ENCODE measurements around the gene CYP2A6.

The CYP2A6 gene

DNA sequence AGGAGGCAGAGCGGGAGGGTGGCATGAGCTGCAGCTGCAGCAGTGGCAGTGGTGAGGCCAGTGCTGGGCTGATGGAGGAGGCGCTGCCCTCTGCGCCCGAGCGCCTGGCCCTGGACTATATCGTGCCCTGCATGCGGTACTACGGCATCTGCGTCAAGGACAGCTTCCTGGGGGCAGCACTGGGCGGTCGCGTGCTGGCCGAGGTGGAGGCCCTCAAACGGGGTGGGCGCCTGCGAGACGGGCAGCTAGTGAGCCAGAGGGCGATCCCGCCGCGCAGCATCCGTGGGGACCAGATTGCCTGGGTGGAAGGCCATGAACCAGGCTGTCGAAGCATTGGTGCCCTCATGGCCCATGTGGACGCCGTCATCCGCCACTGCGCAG is 49.3 kb downstream of the CYP2A6 start:
- H3K27me3 ChIP-seq: no peaks in the 10 kb centered on the region
- peak overlapping the region; percentile 96 for H3K27ac ChIP-seq
- TF ChIP-seq, protein P1, sequence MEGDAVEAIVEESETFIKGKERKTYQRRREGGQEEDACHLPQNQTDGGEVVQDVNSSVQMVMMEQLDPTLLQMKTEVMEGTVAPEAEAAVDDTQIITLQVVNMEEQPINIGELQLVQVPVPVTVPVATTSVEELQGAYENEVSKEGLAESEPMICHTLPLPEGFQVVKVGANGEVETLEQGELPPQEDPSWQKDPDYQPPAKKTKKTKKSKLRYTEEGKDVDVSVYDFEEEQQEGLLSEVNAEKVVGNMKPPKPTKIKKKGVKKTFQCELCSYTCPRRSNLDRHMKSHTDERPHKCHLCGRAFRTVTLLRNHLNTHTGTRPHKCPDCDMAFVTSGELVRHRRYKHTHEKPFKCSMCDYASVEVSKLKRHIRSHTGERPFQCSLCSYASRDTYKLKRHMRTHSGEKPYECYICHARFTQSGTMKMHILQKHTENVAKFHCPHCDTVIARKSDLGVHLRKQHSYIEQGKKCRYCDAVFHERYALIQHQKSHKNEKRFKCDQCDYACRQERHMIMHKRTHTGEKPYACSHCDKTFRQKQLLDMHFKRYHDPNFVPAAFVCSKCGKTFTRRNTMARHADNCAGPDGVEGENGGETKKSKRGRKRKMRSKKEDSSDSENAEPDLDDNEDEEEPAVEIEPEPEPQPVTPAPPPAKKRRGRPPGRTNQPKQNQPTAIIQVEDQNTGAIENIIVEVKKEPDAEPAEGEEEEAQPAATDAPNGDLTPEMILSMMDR (IDR thresholded peaks at IDR 0.05): no peak
- H3K36me3 ChIP-seq: peaks cover 62% of the 10 kb centered on the region
- H3K9me3 ChIP-seq: no peaks in the 10 kb centered on the region
- H3K4me1 ChIP-seq (ENCODE audit: control insufficient read depth in 1 of 2, insufficient read depth in 1 of 2, low read depth in 1 of 2, low read length in 1 of 2): peaks cover 70 to 74% of the 10 kb centered on the region in 2 experiments
- H3K4me3 ChIP-seq (ENCODE audit: low read depth in 1 of 2, low read length in 1 of 2): peak overlapping the region; percentile 91 to 96

DNA sequence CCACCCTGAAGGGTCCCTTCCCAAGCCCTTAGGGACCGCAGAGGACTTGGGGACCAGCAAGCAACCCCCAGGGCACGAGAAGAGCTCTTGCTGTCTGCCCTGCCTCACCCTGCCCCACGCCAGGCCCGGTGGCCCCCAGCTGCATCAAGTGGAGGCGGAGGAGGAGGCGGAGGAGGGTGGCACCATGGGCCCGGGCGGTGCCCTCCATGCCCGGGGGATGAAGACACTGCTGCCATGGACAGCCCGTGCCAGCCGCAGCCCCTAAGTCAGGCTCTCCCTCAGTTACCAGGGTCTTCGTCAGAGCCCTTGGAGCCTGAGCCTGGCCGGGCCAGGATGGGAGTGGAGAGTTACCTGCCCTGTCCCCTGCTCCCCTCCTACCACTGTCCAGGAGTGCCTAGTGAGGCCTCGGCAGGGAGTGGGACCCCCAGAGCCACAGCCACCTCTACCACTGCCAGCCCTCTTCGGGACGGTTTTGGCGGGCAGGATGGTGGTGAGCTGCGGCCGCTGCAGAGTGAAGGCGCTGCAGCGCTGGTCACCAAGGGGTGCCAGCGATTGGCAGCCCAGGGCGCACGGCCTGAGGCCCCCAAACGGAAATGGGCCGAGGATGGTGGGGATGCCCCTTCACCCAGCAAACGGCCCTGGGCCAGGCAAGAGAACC is 49.8 kb downstream of the CYP2A6 start:
- peak overlapping the region; percentile 91 to 96 for H3K4me3 ChIP-seq (ENCODE audit: low read depth in 1 of 2, low read length in 1 of 2)
- TF ChIP-seq, protein P1 (IDR thresholded peaks at IDR 0.05): no peak
- H3K27ac ChIP-seq: peak overlapping the region; percentile 96
- H3K4me1 ChIP-seq (ENCODE audit: control insufficient read depth in 1 of 2, insufficient read depth in 1 of 2, low read depth in 1 of 2, low read length in 1 of 2): peaks cover 65 to 69% of the 10 kb centered on the region in 2 experiments
- H3K36me3 ChIP-seq: peaks cover 60% of the 10 kb centered on the region
- no peaks in the 10 kb centered on the region for H3K27me3 ChIP-seq
- H3K9me3 ChIP-seq: no peaks in the 10 kb centered on the region

DNA sequence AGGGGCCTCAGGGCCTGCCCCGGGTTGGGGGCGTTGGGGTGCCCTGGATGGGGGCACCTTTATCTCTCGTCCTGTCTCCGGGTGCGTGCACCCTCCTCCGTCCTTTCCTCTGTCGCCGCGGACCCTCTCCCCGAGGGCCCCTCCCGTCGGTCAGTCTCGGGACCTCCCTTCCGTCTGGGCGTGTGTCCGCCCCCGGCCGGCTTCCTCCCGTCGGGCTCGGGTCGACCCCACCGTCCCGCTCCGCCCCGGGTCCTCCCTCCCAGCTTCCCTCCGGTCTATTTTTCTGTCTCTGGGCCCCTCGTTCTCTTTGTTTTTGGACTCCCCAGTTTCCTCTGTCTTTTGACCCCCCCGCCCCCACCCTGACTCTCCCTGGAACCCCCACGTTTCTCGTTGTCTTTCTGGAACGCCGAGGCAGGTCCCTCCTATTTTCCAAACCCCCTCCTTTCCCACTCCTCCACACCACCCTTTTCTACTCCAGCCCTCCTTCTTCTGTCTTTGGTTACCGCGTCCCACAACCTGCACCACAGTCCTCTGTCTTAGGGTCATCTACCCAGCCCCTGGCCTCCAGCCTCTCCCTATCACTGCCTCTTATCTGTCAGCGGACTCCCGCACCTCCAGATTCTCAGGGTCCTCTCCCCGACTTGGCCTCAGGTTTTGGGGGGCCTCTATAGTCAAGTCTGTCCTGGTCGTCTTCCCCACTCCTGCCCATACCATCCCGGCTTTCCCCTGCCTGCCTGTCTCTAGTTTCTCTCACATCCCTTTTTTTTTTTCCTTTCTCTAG is 50.5 kb downstream of the CYP2A6 start:
- TF ChIP-seq, protein P1 (IDR thresholded peaks at IDR 0.05): no peak
- peak overlapping the region; percentile 91 to 96 for H3K4me3 ChIP-seq (ENCODE audit: low read depth in 1 of 2, low read length in 1 of 2)
- no peaks in the 10 kb centered on the region for H3K9me3 ChIP-seq
- H3K36me3 ChIP-seq: peaks cover 53% of the 10 kb centered on the region
- H3K27me3 ChIP-seq: no peaks in the 10 kb centered on the region
- H3K27ac ChIP-seq: peak overlapping the region; percentile 96
- peaks cover 58 to 61% of the 10 kb centered on the region in 2 experiments for H3K4me1 ChIP-seq (ENCODE audit: control insufficient read depth in 1 of 2, insufficient read depth in 1 of 2, low read depth in 1 of 2, low read length in 1 of 2)

DNA sequence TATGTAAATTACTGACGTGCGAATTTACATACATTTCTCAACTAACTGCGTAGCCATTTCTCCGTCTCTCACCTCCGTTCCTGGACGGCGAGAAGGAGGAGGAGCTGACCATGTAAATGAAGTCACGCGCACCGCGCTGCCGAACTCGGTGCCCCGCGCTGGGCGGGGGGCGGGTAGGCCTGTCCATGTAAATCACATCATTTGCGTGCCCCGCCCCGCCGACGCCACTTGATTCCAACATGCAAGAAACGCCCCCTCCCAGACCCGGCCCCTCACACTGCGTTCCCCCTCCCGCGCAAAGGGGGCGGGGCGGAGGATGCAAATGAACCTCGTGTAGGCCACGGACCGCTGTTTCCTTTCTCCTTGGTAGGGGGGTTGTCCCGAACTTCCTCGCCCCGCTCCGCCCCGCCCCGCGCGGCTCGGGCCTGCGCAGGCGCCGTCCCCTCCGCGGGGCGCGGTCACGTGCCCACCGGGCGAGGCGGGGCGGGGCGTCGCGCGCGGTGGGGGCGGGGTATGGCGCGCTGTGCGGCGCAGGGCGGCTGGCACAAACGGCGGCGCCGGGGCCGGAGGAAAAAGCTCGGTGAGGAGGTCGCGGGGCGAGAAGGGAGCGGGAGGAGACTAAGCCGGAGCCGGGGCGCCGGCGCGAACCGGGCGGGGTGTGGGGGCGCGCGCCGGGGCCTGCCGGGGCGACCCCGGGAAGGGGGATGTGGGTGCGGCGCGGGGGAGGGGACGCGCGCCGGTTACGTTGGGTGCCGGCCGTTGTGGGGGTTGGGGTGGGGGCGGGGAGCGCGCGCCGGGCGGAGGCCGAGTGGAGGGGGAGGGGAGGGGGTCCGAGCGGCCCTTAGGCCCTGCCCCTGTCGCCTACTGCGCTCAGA is 51.3 kb downstream of the CYP2A6 start, which contains the start of gene EGLN2:
Gene EGLN2, plus strand, starts transcription at position 509 of the 875 bp plus-strand sequence. CDS start 1,382 bp downstream, outside the sequence.
- H3K27ac ChIP-seq: peak within 1 kb of the TSS; percentile 96
- H3K4me3 ChIP-seq (ENCODE audit: low read depth in 1 of 2, low read length in 1 of 2): peak within 1 kb of the TSS; percentile 91 to 96
- H3K4me1 ChIP-seq (ENCODE audit: control insufficient read depth in 1 of 2, insufficient read depth in 1 of 2, low read depth in 1 of 2, low read length in 1 of 2): peaks cover 49 to 53% of the 10 kb centered on the region in 2 experiments
- TF ChIP-seq, protein P1 (IDR thresholded peaks at IDR 0.05): no peak
- H3K27me3 ChIP-seq: no peaks in the 10 kb centered on the region
- H3K36me3 ChIP-seq: peaks cover 47% of the 10 kb centered on the region
- H3K9me3 ChIP-seq: no peaks in the 10 kb centered on the region

DNA sequence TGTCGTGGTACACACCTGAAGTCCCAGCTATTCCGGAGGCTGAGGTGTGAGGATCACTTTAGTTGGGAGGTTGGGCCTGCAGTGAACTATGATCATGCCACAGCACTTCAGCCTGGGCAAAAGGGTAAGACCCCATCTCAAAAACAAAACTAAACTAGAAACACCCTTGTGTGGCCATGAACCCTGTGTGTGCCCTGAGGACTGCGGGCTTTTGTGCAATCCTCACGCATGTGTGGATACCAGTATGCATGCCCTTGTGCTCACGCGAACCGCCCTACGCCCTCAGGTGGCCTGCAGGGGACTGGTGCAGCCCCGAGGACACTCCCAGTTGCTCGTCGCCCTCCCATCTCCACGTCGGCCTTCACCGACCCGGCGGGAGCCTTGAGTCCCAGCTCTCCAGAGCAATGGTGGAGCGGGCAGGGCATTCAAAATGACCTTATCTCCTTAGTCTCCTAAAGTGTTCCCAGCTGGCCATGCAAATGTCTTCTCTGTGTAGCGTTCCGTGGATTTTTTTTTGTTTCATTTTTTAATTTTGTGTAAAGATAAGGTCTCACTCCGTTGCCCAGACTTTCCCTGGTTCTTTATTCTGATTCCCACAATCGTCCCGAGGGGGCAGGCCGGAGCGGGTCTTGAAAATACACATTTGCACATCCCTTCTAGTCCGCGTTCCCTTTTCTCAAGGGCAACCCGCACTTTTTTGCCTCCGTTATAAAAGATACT is 52.1 kb downstream of the CYP2A6 start:
- H3K27me3 ChIP-seq: no peaks in the 10 kb centered on the region
- H3K4me3 ChIP-seq (ENCODE audit: low read depth in 1 of 2, low read length in 1 of 2): peak overlapping the region; percentile 68 to 81
- no peaks in the 10 kb centered on the region for H3K9me3 ChIP-seq
- peaks cover 41 to 45% of the 10 kb centered on the region in 2 experiments for H3K4me1 ChIP-seq (ENCODE audit: control insufficient read depth in 1 of 2, insufficient read depth in 1 of 2, low read depth in 1 of 2, low read length in 1 of 2)
- peaks cover 43% of the 10 kb centered on the region for H3K36me3 ChIP-seq
- TF ChIP-seq, protein P1 (IDR thresholded peaks at IDR 0.05): peak; percentile 19
- peak overlapping the region; percentile 96 for H3K27ac ChIP-seq

All from neutrophil (primary cell).